ENCODE measurements around the gene MGST1.

- TF ChIP-seq EZH2 (IDR thresholded peaks at IDR 0.05; ENCODE audit: insufficient read depth, poor library complexity, severe bottlenecking) (no peak), EZH2phosphoT487 (IDR thresholded peaks at IDR 0.05; ENCODE audit: insufficient read depth, low read depth) (no peak)
Observed at GRCh38 chr12:16352481-16352880, 5.0 kb downstream of the MGST1 start.

Data from GM23248 (cell line).